ENCODE data around the gene RFLNA. TPM values are rescaled to one million over a fixed set of nuclear protein-coding genes. Genes with fewer than 3 reads are reported as not detected.

Gene RFLNA
- total and polyA plus RNA-seq, 2 of the 4 experiments (the other 2 are of a cell fraction), result not detected

- dilution Hi-C loops (cut with HindIII; ENCODE audit: low sequenced_read_pairs, unreplicated experiment) (no loop called here), in situ Hi-C loops (cut with MboI; ENCODE audit: low sequenced_read_pairs) (no loop called here), intact Hi-C loops (cut with micrococcal nuclease) (no loop called here)
- Histone ChIP-seq H2BK5ac (ENCODE audit: low read depth, low read length, poor library complexity, severe bottlenecking) (no peak overlapping the region), H4K5ac (ENCODE audit: low read depth, low read length) (no peak overlapping the region), H2BK120ac (ENCODE audit: low read depth, low read length) (no peak overlapping the region), H3K9ac (ENCODE audit: low read depth, low read length) (no peak overlapping the region), H3K4me2 (ENCODE audit: low read depth, low read length) (no peak overlapping the region), H3K4me3 (ENCODE audit: insufficient read depth, low read depth, low read length) (no peak overlapping the region), H3K23ac (ENCODE audit: low read depth, low read length) (0 out of 2 replicates have a peak overlapping the region, but pooled peaks have one; percentile 59), H2BK15ac (ENCODE audit: low read depth, low read length) (no peak overlapping the region), H3K36me3 (ENCODE audit: control insufficient read depth, insufficient read depth, low read length) (no peaks in the 10 kb centered on the region), H2AK5ac (ENCODE audit: low read depth, low read length) (no peak overlapping the region), H3K9me3 (ENCODE audit: control insufficient read depth, insufficient read depth, low read length) (0 out of 2 replicates have a peak, but pooled peaks cover 3% of the 10 kb centered on the region), H4K91ac (ENCODE audit: insufficient read depth, low read depth, low read length) (no peak overlapping the region), H3K18ac (ENCODE audit: low read depth, low read length) (no peak overlapping the region), H2AK9ac (replicated peaks; ENCODE audit: low read depth, low read length, poor library complexity) (no peak overlapping the region), H3K4ac (ENCODE audit: low read depth, low read length) (no peak overlapping the region), H3K79me1 (ENCODE audit: low read depth in 1 of 2, low read length in 2 of 2) (no peaks in the 10 kb centered on the region), H3K9me1 (ENCODE audit: insufficient read depth, low read length) (no peaks in the 10 kb centered on the region), H3K56ac (ENCODE audit: extremely low read depth, insufficient read depth, low read length) (no peak overlapping the region), H3K27ac (ENCODE audit: insufficient read depth, low read length) (no peak overlapping the region), H3K27me3 (ENCODE audit: control insufficient read depth, insufficient read depth, low read length) (peaks cover 44% of the 10 kb centered on the region), H3K14ac (replicated peaks; ENCODE audit: low read depth, low read length) (no peak overlapping the region), H2AFZ (replicated peaks; ENCODE audit: low read length, poor library complexity) (no peak overlapping the region), H2BK20ac (ENCODE audit: low read depth, low read length) (no peak overlapping the region), H4K8ac (ENCODE audit: low read depth in 2 of 2, low read length in 2 of 2) (no peak overlapping the region), H4K20me1 (ENCODE audit: insufficient read depth, low read length) (no peaks in the 10 kb centered on the region), H3K4me1 (ENCODE audit: control insufficient read depth, insufficient read depth, low read length) (no peaks in the 10 kb centered on the region)
- WGBS, 2 experiments (ENCODE audit: extremely low coverage in 2 of 2, insufficient read length in 1 of 2), result 75% methylated on average over 3 of the region's 10 CpGs; no CpG with 5 or more reads in 1 of the 2 experiments
- CTCF ChIA-PET, result interaction anchor here (1.1 kb wide), 1 partner anchor 9 kb away, joined by 3 read pairs; no protein-coding TSS in a partner anchor
- BruUV-seq (replicated peaks), result no TSS peak
- TF ChIP-seq RCOR1 (IDR thresholded peaks at IDR 0.05; ENCODE audit: insufficient replicate concordance, low read length) (no peak), MXI1 (IDR thresholded peaks at IDR 0.05; ENCODE audit: borderline replicate concordance, low read depth, low read length) (no peak), CTCF (conservative IDR thresholded peaks at IDR 0.05; ENCODE audit: low read depth, low read length) (no peak), CEBPB (IDR thresholded peaks at IDR 0.05; ENCODE audit: low read depth, low read length) (no peak), RAD21 (IDR thresholded peaks at IDR 0.05; ENCODE audit: low read length) (no peak), NFE2L2 (IDR thresholded peaks at IDR 0.05; ENCODE audit: low read depth, low read length) (no peak), BHLHE40 (IDR thresholded peaks at IDR 0.05; ENCODE audit: low read depth, low read length) (no peak), POLR2A (IDR thresholded peaks at IDR 0.05; ENCODE audit: low read depth, low read length) (no peak), ELK1 (IDR thresholded peaks at IDR 0.05; ENCODE audit: borderline replicate concordance, low read depth, low read length) (no peak), MAFK (IDR thresholded peaks at IDR 0.05; ENCODE audit: low read depth, low read length) (no peak), SMC3 (IDR thresholded peaks at IDR 0.05; ENCODE audit: low read depth, low read length) (no peak), CHD1 (IDR thresholded peaks at IDR 0.05; ENCODE audit: low read depth, low read length) (no peak), MAZ (IDR thresholded peaks at IDR 0.05; ENCODE audit: borderline replicate concordance, low read depth, low read length) (no peak)
- POLR2A ChIA-PET (ENCODE audit: unreplicated experiment), result no interaction called here
- ATAC-seq (ENCODE audit: low read depth) (no peak), DNase-seq (no peak)
These were observed 30.7 kb upstream of the RFLNA start for GRCh38 chr12:124264089-124264795.

Measured in IMR-90 (cell line).